ENCODE data around the gene LCN12. TPM values are rescaled to one million over a fixed set of nuclear protein-coding genes. Genes with fewer than 3 reads are reported as not detected.
"Not testable (repeated sequence)": the region's sequence is repeated elsewhere in the genome, so short reads cannot be mapped to it uniquely, and the experiment has no call there.

Gene LCN12
- total RNA-seq, 1 experiment from 2014 or later, result 2.5 TPM

- H3K4me3 ChIP-seq (ENCODE audit: low read depth in 2 of 2, low read length in 2 of 2), result no peak overlapping the region
- in situ Hi-C loops (cut with HindIII; ENCODE audit: low pct_unique_long_range_greater_than_20kb, low sequenced_read_pairs), result no loop called here
- intact Hi-C loops (cut with micrococcal nuclease; ENCODE audit: unreplicated experiment), result no loop called here
- no peak for DNase-seq (ENCODE audit: low read depth, low spot score)
- H3K27me3 ChIP-seq (ENCODE audit: control insufficient read depth, insufficient read depth, low read length), result no peaks in the 10 kb centered on the region
- no peaks in the 10 kb centered on the region for H3K4me1 ChIP-seq (ENCODE audit: control insufficient read depth, insufficient read depth, low read length)
- BruUV-seq (replicated peaks), result no TSS peak
- no peak for TF ChIP-seq POLR2AphosphoS5 (IDR thresholded peaks at IDR 0.05; ENCODE audit: low read depth, low read length)
- no peak overlapping the region for H3K27ac ChIP-seq (ENCODE audit: low read length)
- ATAC-seq, result no peak
- no peaks in the 10 kb centered on the region for H3K36me3 ChIP-seq (ENCODE audit: control insufficient read depth, insufficient read depth, low read length)
- ChIA-PET CTCF (interaction anchor here (1.1 to 1.3 kb wide), 2 partner anchors 27 to 33 kb away, joined by 3 to 4 read pairs; no protein-coding TSS in a partner anchor), POLR2A (no interaction called here)
- H3K9me3 ChIP-seq (ENCODE audit: control insufficient read depth, insufficient read depth, low read depth, low read length), result no peaks in the 10 kb centered on the region
Observed at GRCh38 chr9:137001857-137002645, 50.0 kb downstream of the LCN12 start.

GRCh38 chr9:137002646-137003041 lies 50.6 kb downstream of the LCN12 start:
- ATAC-seq (no peak), DNase-seq (ENCODE audit: low read depth, low spot score) (no peak)
- intact Hi-C loops (cut with micrococcal nuclease; ENCODE audit: unreplicated experiment), result no loop called here
- ChIA-PET POLR2A (no interaction called here), CTCF (interaction anchor here (1.1 to 1.3 kb wide), 2 partner anchors 27 to 33 kb away, joined by 3 to 4 read pairs; no protein-coding TSS in a partner anchor)
- TF ChIP-seq POLR2AphosphoS5 (IDR thresholded peaks at IDR 0.05; ENCODE audit: low read depth, low read length) (no peak), TCF7L2 (IDR thresholded peaks at IDR 0.05; ENCODE audit: low read depth, low read length) (no peak)
- no peaks in the 10 kb centered on the region for H3K9me3 ChIP-seq (ENCODE audit: control insufficient read depth, insufficient read depth, low read depth, low read length)
- no peaks in the 10 kb centered on the region for H3K36me3 ChIP-seq (ENCODE audit: control insufficient read depth, insufficient read depth, low read length)
- no peaks in the 10 kb centered on the region for H3K27me3 ChIP-seq (ENCODE audit: control insufficient read depth, insufficient read depth, low read length)
- H3K4me3 ChIP-seq (ENCODE audit: low read depth in 2 of 2, low read length in 2 of 2), result no peak overlapping the region
- no peak overlapping the region for H3K27ac ChIP-seq (ENCODE audit: low read length)
- no TSS peak for BruUV-seq (replicated peaks)
- H3K4me1 ChIP-seq (ENCODE audit: control insufficient read depth, insufficient read depth, low read length), result no peaks in the 10 kb centered on the region
- in situ Hi-C loops (cut with HindIII; ENCODE audit: low pct_unique_long_range_greater_than_20kb, low sequenced_read_pairs), result no loop called here

GRCh38 chr9:137004285-137004684 lies 52.2 kb downstream of the LCN12 start:
- CTCF ChIA-PET; H3K27ac ChIP-seq (ENCODE audit: low read length); H3K36me3 ChIP-seq (ENCODE audit: control insufficient read depth, insufficient read depth, low read length); POLR2A ChIA-PET; in situ Hi-C loops (cut with HindIII; ENCODE audit: low pct_unique_long_range_greater_than_20kb, low sequenced_read_pairs); DNase-seq (ENCODE audit: low read depth, low spot score); BruUV-seq (replicated peaks); H3K4me3 ChIP-seq (ENCODE audit: low read depth in 2 of 2, low read length in 2 of 2); H3K4me1 ChIP-seq (ENCODE audit: control insufficient read depth, insufficient read depth, low read length); H3K27me3 ChIP-seq (ENCODE audit: control insufficient read depth, insufficient read depth, low read length); intact Hi-C loops (cut with micrococcal nuclease; ENCODE audit: unreplicated experiment); H3K9me3 ChIP-seq (ENCODE audit: control insufficient read depth, insufficient read depth, low read depth, low read length); ATAC-seq: not testable (repeated sequence)
- TF ChIP-seq CTCF (IDR thresholded peaks at IDR 0.05), result peak; percentile 77

Other genes with a start within 250 kb of the LCN12 start
- gene DIPK1B, start 239.7 kb upstream of the LCN12 start, total RNA-seq (2021; ENCODE audit: unreplicated experiment), result 10.6 TPM
- gene LCN10, start 209.3 kb upstream of the LCN12 start, total RNA-seq (2021; ENCODE audit: unreplicated experiment), result not detected
- not detected for gene LCN6, start 203.7 kb upstream of the LCN12 start, total RNA-seq (2021; ENCODE audit: unreplicated experiment)
- not detected for gene LCN8, start 194.0 kb upstream of the LCN12 start, total RNA-seq (2021; ENCODE audit: unreplicated experiment)
- gene LCN15, start 187.8 kb upstream of the LCN12 start, total RNA-seq (2021; ENCODE audit: unreplicated experiment), result 0.05 TPM
- 53.5 TPM for gene TMEM141, start 160.9 kb upstream of the LCN12 start, total RNA-seq (2021; ENCODE audit: unreplicated experiment)
- gene CCDC183, start 155.9 kb upstream of the LCN12 start, total RNA-seq (2021; ENCODE audit: unreplicated experiment), result 0.62 TPM
- 106 TPM for gene RABL6, start 144.3 kb upstream of the LCN12 start, total RNA-seq (2021; ENCODE audit: unreplicated experiment)
- gene AJM1, start 109.8 kb upstream of the LCN12 start, total RNA-seq (2021; ENCODE audit: unreplicated experiment), result 7.2 TPM
- 204 TPM for gene PHPT1, start 102.9 kb upstream of the LCN12 start, total RNA-seq (2021; ENCODE audit: unreplicated experiment)
- 6.3 TPM for gene MAMDC4, start 99.9 kb upstream of the LCN12 start, total RNA-seq (2021; ENCODE audit: unreplicated experiment)
- gene EDF1, start 86.0 kb upstream of the LCN12 start, total RNA-seq (2021; ENCODE audit: unreplicated experiment), result 270 TPM
- 48.7 TPM for gene TRAF2, start 65.8 kb upstream of the LCN12 start, total RNA-seq (2021; ENCODE audit: unreplicated experiment)
- gene FBXW5, start 7.5 kb upstream of the LCN12 start, total RNA-seq (2021; ENCODE audit: unreplicated experiment), result 72.6 TPM
- gene C8G, start 7.0 kb upstream of the LCN12 start, total RNA-seq (2021; ENCODE audit: unreplicated experiment), result 2.9 TPM
- gene PTGDS, start 25.2 kb downstream of the LCN12 start, total RNA-seq (2021; ENCODE audit: unreplicated experiment), result 13.7 TPM
- gene LCNL1, start 30.7 kb downstream of the LCN12 start, total RNA-seq (2021; ENCODE audit: unreplicated experiment), result 0.82 TPM
- 64.0 TPM for gene PAXX, start 40.1 kb downstream of the LCN12 start, total RNA-seq (2021; ENCODE audit: unreplicated experiment)
- gene CLIC3, start 44.3 kb downstream of the LCN12 start, total RNA-seq (2021; ENCODE audit: unreplicated experiment), result 6.2 TPM
- 27.0 TPM for gene ABCA2, start 76.0 kb downstream of the LCN12 start, total RNA-seq (2021; ENCODE audit: unreplicated experiment)
- not detected for gene FUT7, start 79.8 kb downstream of the LCN12 start, total RNA-seq (2021; ENCODE audit: unreplicated experiment)
- 43.5 TPM for gene NPDC1, start 93.9 kb downstream of the LCN12 start, total RNA-seq (2021; ENCODE audit: unreplicated experiment)
- gene ENTPD2, start 101.8 kb downstream of the LCN12 start, total RNA-seq (2021; ENCODE audit: unreplicated experiment), result 2.8 TPM
- 18.4 TPM for gene SAPCD2, start 118.3 kb downstream of the LCN12 start, total RNA-seq (2021; ENCODE audit: unreplicated experiment)
- 23.1 TPM for gene UAP1L1, start 125.2 kb downstream of the LCN12 start, total RNA-seq (2021; ENCODE audit: unreplicated experiment)
- gene MAN1B1, start 134.7 kb downstream of the LCN12 start, total RNA-seq (2021; ENCODE audit: unreplicated experiment), result 57.2 TPM
- 236 TPM for gene DPP7, start 162.5 kb downstream of the LCN12 start, total RNA-seq (2021; ENCODE audit: unreplicated experiment)
- 4.9 TPM for gene GRIN1, start 186.9 kb downstream of the LCN12 start, total RNA-seq (2021; ENCODE audit: unreplicated experiment)
- gene LRRC26, start 217.8 kb downstream of the LCN12 start, total RNA-seq (2021; ENCODE audit: unreplicated experiment), result 0.69 TPM
- gene TMEM210, start 219.8 kb downstream of the LCN12 start, total RNA-seq (2021; ENCODE audit: unreplicated experiment), result not detected
- 46.0 TPM for gene ANAPC2, start 236.3 kb downstream of the LCN12 start, total RNA-seq (2021; ENCODE audit: unreplicated experiment)
- 86.9 TPM for gene SSNA1, start 236.4 kb downstream of the LCN12 start, total RNA-seq (2021; ENCODE audit: unreplicated experiment)
- gene TPRN, start 248.5 kb downstream of the LCN12 start, total RNA-seq (2021; ENCODE audit: unreplicated experiment), result 21.7 TPM

Data from Panc1 (cell line).